ENCODE results near the gene LRP1B.

Gene LRP1B

GRCh38 chr2:141957827-141958450 is 172.9 kb downstream of the LRP1B start:
- in situ Hi-C loops (cut with HindIII; ENCODE audit: low pct_unique_long_range_greater_than_20kb, low sequenced_read_pairs): no loop called here

GRCh38 chr2:141957321-141957720 is 173.5 kb downstream of the LRP1B start:
- no peak for TF ChIP-seq JUND (IDR thresholded peaks at IDR 0.05; ENCODE audit: low read depth)
- no peak for DNase-seq (ENCODE audit: low read depth in 1 of 2, low spot score in 1 of 2)
- in situ Hi-C loops (cut with HindIII; ENCODE audit: low pct_unique_long_range_greater_than_20kb, low sequenced_read_pairs): no loop called here

More at GRCh38 chr2:141957827-141958450, 172.9 kb downstream of the LRP1B start:
- TF ChIP-seq JUND (IDR thresholded peaks at IDR 0.05; ENCODE audit: low read depth): no peak
- DNase-seq (ENCODE audit: low read depth in 1 of 2, low spot score in 1 of 2): no peak

DNA sequence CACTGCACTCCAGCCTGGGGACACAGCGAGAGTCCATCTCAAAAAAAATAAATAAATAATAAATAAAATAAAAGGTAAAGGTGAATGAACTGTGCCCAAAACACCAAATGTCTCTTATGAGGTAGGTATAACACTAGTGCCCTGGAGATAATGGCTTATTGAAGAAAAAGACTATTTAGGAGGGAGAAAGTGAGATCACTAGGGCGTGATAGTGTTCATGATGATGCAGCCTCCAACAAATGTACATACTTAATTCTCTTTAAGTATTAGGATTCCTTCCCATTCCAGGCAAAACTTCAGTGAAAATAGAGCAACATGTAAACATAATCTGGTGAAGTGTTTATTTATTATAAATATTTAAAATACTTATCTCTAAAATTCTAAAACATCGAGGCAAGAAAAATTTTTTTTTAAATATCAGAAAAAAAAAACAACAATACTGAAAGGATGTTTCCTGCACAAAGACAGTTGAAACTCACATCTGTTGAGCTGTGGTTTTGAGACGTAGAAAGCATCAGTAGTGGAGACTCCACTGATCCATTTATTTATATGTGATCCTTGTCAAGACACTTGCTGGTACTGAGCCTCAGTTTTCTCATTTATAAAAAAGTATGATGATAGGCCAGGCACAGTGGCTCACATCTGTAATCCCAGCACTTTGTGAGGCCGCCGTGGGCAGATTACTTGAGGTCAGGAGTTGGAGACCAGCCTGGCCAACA is 183.3 kb downstream of the LRP1B start:
- no peak for DNase-seq (ENCODE audit: low read depth in 1 of 2, low spot score in 1 of 2)
- in situ Hi-C loops (cut with HindIII; ENCODE audit: low pct_unique_long_range_greater_than_20kb, low sequenced_read_pairs): no loop called here
- no peak for TF ChIP-seq JUND (IDR thresholded peaks at IDR 0.05; ENCODE audit: low read depth)

DNA sequence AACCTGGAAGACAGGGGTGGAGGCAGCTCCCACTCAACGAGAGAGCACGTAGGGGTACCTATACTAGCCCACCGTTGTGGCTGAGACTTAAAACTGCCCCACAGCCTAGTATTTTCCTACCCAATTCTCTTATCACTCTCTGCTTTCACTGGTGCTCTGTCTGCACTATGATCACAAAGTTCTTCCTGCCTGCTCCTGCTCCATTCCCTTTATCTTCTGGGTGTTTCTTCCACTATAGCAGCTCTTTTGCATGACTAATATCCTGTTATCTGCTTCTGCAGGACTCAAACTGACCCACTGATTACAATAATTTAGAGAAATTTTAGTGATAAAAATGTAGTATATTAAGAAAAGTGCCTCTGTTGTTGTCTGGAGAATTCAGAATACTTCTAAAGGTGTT is 184.8 kb downstream of the LRP1B start:
- in situ Hi-C loops (cut with HindIII; ENCODE audit: low pct_unique_long_range_greater_than_20kb, low sequenced_read_pairs): no loop called here
- DNase-seq (ENCODE audit: low read depth in 1 of 2, low spot score in 1 of 2): no peak
- no peak for TF ChIP-seq JUND (IDR thresholded peaks at IDR 0.05; ENCODE audit: low read depth)

GRCh38 chr2:141943918-141944317 is 186.9 kb downstream of the LRP1B start:
- no peak for TF ChIP-seq JUND (IDR thresholded peaks at IDR 0.05; ENCODE audit: low read depth)
- in situ Hi-C loops (cut with HindIII; ENCODE audit: low pct_unique_long_range_greater_than_20kb, low sequenced_read_pairs): no loop called here
- no peak for DNase-seq (ENCODE audit: low read depth in 1 of 2, low spot score in 1 of 2)

GRCh38 chr2:141942006-141942789 is 188.6 kb downstream of the LRP1B start:
- in situ Hi-C loops (cut with HindIII; ENCODE audit: low pct_unique_long_range_greater_than_20kb, low sequenced_read_pairs): no loop called here
- no peak for DNase-seq (ENCODE audit: low read depth in 1 of 2, low spot score in 1 of 2)
- TF ChIP-seq JUND (IDR thresholded peaks at IDR 0.05; ENCODE audit: low read depth): no peak

GRCh38 chr2:141941210-141941714 is 189.6 kb downstream of the LRP1B start:
- TF ChIP-seq JUND (IDR thresholded peaks at IDR 0.05; ENCODE audit: low read depth): no peak
- no peak for DNase-seq (ENCODE audit: low read depth in 1 of 2, low spot score in 1 of 2)
- in situ Hi-C loops (cut with HindIII; ENCODE audit: low pct_unique_long_range_greater_than_20kb, low sequenced_read_pairs): no loop called here

- no peak for DNase-seq (ENCODE audit: low read depth in 1 of 2, low spot score in 1 of 2)
- in situ Hi-C loops (cut with HindIII; ENCODE audit: low pct_unique_long_range_greater_than_20kb, low sequenced_read_pairs): no loop called here
- TF ChIP-seq JUND (IDR thresholded peaks at IDR 0.05; ENCODE audit: low read depth): no peak
Observed at GRCh38 chr2:141940709-141941108, 190.1 kb downstream of the LRP1B start.

- DNase-seq (ENCODE audit: low read depth in 1 of 2, low spot score in 1 of 2): no peak
- in situ Hi-C loops (cut with HindIII; ENCODE audit: low pct_unique_long_range_greater_than_20kb, low sequenced_read_pairs): no loop called here
- no peak for TF ChIP-seq JUND (IDR thresholded peaks at IDR 0.05; ENCODE audit: low read depth)
Observed at GRCh38 chr2:141933226-141933625, 197.6 kb downstream of the LRP1B start.

- TF ChIP-seq JUND (IDR thresholded peaks at IDR 0.05; ENCODE audit: low read depth): no peak
- in situ Hi-C loops (cut with HindIII; ENCODE audit: low pct_unique_long_range_greater_than_20kb, low sequenced_read_pairs): no loop called here
Observed at GRCh38 chr2:141932261-141932660, 198.6 kb downstream of the LRP1B start.

DNA sequence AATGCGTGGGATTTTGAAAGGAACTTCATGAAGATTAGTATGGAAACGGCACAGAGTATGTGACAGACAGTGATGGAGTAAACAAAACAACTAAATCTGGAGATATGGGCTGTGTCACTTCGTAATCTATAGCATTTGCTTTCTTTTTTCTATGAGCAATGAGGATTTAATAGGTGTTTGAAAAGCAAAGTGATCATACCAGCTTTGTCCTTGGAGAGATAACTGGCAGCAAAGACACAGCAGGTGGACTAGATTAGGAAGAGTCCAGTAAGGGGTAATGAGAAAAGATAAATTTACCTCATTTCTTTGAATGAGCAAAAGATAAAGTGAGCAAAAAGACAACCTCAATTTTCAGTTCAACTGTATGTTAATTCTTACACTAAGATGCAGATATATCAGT is 199.0 kb downstream of the LRP1B start:
- no peak for TF ChIP-seq JUND (IDR thresholded peaks at IDR 0.05; ENCODE audit: low read depth)
- no peak for DNase-seq (ENCODE audit: low read depth in 1 of 2, low spot score in 1 of 2)
- in situ Hi-C loops (cut with HindIII; ENCODE audit: low pct_unique_long_range_greater_than_20kb, low sequenced_read_pairs): no loop called here

More at GRCh38 chr2:141932261-141932660, 198.6 kb downstream of the LRP1B start:
- no peak for DNase-seq (ENCODE audit: low read depth in 1 of 2, low spot score in 1 of 2)

- in situ Hi-C loops (cut with HindIII; ENCODE audit: low pct_unique_long_range_greater_than_20kb, low sequenced_read_pairs): no loop called here
- no peak for TF ChIP-seq JUND (IDR thresholded peaks at IDR 0.05; ENCODE audit: low read depth)
- no peak for DNase-seq (ENCODE audit: low read depth in 1 of 2, low spot score in 1 of 2)
Observed at GRCh38 chr2:141930803-141931202, 200.0 kb downstream of the LRP1B start.

All from T47D (cell line).